Spleen (tissue), 3 donors: Measurements from ENCODE around the gene FOXL3.

Source experiments
- POLR2A ChIP-seq, 3 donors: fragments of 450-650 bp; IDR thresholded peaks; one replicate each; pipeline ENCODE4 v1.5.1; 2017; ENCODE audit warnings: antibody characterized with exemption in 3 of 3, mild to moderate bottlenecking in 1 of 3
- POLR2AphosphoS5 ChIP-seq, 3 donors: sonication (generic); formaldehyde crosslinking; IDR thresholded peaks; one replicate each; pipeline ENCODE4 v1.5.1; 2017; ENCODE audit warnings: antibody characterized with exemption in 3 of 3

- TF ChIP-seq POLR2AphosphoS5 (IDR thresholded peaks at IDR 0.05) (no peak), POLR2A (IDR thresholded peaks at IDR 0.05) (no peak)
Measured at GRCh38 chr7:339696-340095, 49.7 kb downstream of the FOXL3 start.
